Erythroblast (primary cell): ENCODE data around the gene PRMT7.

Source experiments
- GATA1 ChIP-seq: IDR thresholded peaks from 2 replicates; pipeline ENCODE4 v1.6.1; 2011; ENCODE audit warnings: low read depth, mild to moderate bottlenecking, control low read depth, low read length, moderate library complexity
- POLR2A ChIP-seq: IDR thresholded peaks from 2 replicates; pipeline ENCODE4 v1.6.1; 2011; ENCODE audit warnings: mild to moderate bottlenecking, low read length

DNA sequence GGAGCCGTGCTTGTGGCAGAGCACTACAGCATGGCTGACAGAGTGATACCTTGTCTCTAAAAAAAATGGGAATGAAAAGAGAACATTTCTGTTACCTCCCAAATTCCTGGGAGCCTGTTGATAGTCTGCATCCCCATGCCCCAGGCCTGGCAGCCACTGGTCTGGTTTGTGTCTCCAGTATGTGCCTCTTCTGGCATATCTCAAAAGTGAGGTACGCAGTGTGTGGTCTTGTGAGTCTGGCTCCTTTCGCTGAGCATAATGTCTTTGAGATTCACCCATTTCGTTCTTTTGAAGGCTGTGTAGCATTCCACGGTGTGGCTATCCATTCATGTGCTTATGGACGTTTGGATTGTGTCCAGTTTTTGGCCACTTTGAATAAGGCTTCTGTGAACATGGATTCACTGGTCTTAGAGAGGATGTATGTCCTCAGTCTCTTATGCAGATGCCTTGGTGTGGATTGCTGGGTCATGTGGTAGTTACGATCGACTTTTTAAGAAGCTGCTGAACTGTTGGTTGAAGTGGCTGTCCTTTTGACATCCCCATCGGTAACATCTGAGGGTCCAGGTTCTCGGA is 39.1 kb downstream of the PRMT7 start:
- TF ChIP-seq POLR2A: no peak
- no peak for TF ChIP-seq GATA1
